Measurements from ENCODE around the gene UGT1A5. TPM values are rescaled to one million over a fixed set of nuclear protein-coding genes. Genes with fewer than 3 reads are reported as not detected.

UGT1A5 gene
- total and polyA plus RNA-seq, 2 experiments from 2014 or later: not detected

DNA sequence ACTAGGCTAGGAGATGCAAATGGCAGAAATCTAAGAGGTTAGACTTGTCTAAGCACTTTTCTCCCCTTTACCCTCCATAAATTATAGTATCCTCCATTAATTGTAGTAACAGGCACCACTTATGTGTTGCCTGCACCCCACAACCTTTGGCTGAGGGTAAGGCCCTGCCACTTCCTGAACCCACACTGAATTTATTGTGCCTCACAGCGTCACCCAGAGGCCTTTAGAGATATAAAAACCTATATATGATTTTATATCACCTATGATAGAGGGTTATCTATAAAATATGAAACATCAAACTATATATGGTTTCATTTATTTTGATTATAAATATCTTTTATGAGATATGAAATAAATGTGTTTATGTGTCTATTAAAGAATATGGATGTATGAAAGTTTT, 38.4 kb upstream of the UGT1A5 start:
- no peaks in the 10 kb centered on the region for H3K27me3 Mint-ChIP-seq (ENCODE audit: insufficient read depth, low read depth, poor library complexity)
- no peak overlapping the region for H3K4me3 Mint-ChIP-seq
- Histone ChIP-seq H3K4me2 (no peak overlapping the region), H3K4me3 (no peak overlapping the region), H3K27me3 (ENCODE audit: insufficient read depth) (no peaks in the 10 kb centered on the region), H3K36me3 (ENCODE audit: insufficient read depth) (no peaks in the 10 kb centered on the region), H3K27ac (ENCODE audit: low read depth) (no peak overlapping the region), H4K20me1 (replicated peaks; ENCODE audit: insufficient read depth) (no peaks in the 10 kb centered on the region), H2AFZ (no peak overlapping the region), H3K4me1 (ENCODE audit: insufficient read depth) (no peaks in the 10 kb centered on the region; the same call in 1 of the 2 replicates), H3K9me2 (ENCODE audit: insufficient read depth) (no peaks in the 10 kb centered on the region), H3K79me2 (replicated peaks; ENCODE audit: insufficient read depth) (no peaks in the 10 kb centered on the region), H3F3A (replicated peaks; ENCODE audit: low read depth) (no peaks in the 10 kb centered on the region)
- no peak overlapping the region for H3K27ac Mint-ChIP-seq
- ATAC-seq (no peak), DNase-seq (ENCODE audit: low spot score) (no peak)
- no peak for TF ChIP-seq ZNF114 (CRISPR knock-in tag; IDR thresholded peaks at IDR 0.05)
- TF ChIP-seq, protein P1, sequence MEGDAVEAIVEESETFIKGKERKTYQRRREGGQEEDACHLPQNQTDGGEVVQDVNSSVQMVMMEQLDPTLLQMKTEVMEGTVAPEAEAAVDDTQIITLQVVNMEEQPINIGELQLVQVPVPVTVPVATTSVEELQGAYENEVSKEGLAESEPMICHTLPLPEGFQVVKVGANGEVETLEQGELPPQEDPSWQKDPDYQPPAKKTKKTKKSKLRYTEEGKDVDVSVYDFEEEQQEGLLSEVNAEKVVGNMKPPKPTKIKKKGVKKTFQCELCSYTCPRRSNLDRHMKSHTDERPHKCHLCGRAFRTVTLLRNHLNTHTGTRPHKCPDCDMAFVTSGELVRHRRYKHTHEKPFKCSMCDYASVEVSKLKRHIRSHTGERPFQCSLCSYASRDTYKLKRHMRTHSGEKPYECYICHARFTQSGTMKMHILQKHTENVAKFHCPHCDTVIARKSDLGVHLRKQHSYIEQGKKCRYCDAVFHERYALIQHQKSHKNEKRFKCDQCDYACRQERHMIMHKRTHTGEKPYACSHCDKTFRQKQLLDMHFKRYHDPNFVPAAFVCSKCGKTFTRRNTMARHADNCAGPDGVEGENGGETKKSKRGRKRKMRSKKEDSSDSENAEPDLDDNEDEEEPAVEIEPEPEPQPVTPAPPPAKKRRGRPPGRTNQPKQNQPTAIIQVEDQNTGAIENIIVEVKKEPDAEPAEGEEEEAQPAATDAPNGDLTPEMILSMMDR (conservative IDR thresholded peaks at IDR 0.05; ENCODE audit: low read depth in 2 of 2): peak in 1 of 2 experiments; percentile 26; a peak in 2 of 4 replicates
- H3K4me1 Mint-ChIP-seq: peaks cover 6% of the 10 kb centered on the region; the same call in 2 of the 3 replicates
- H3K36me3 Mint-ChIP-seq (ENCODE audit: low read depth): no peaks in the 10 kb centered on the region
- H3K9me3 Mint-ChIP-seq: no peaks in the 10 kb centered on the region; the same call in 1 of the 3 replicates

DNA sequence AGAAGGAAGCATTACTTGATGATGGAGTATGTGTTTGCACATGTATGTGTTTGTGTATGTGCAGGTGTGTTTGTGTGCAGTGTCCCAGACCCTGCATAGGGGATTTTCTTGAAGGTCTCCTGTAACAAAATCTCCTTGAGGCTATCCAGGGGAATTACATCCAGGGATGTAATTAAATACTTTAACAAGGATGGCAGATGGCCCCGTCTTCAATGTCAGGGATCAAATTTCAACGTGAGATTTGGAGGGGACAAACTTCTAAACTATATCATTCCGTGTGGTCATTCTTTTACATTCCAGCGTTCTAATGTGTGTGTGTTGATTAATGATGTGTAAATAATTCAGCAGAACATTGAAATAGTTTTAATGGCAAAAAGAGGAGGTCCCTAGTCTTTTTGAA, 37.7 kb upstream of the UGT1A5 start:
- Mint-ChIP-seq H3K36me3 (ENCODE audit: low read depth) (no peaks in the 10 kb centered on the region), H3K9me3 (no peaks in the 10 kb centered on the region; the same call in 2 of the 3 replicates), H3K27me3 (ENCODE audit: insufficient read depth, low read depth, poor library complexity) (no peaks in the 10 kb centered on the region), H3K27ac (no peak overlapping the region), H3K4me1 (peaks cover 6% of the 10 kb centered on the region; the same call in 2 of the 3 replicates), H3K4me3 (no peak overlapping the region)
- Histone ChIP-seq H3K36me3 (ENCODE audit: insufficient read depth) (no peaks in the 10 kb centered on the region), H3K9me2 (ENCODE audit: insufficient read depth) (no peaks in the 10 kb centered on the region), H4K20me1 (replicated peaks; ENCODE audit: insufficient read depth) (no peaks in the 10 kb centered on the region), H3K4me3 (no peak overlapping the region), H3F3A (replicated peaks; ENCODE audit: low read depth) (no peaks in the 10 kb centered on the region), H3K27ac (ENCODE audit: low read depth) (no peak overlapping the region), H3K4me2 (no peak overlapping the region), H2AFZ (no peak overlapping the region), H3K27me3 (ENCODE audit: insufficient read depth) (no peaks in the 10 kb centered on the region), H3K4me1 (ENCODE audit: insufficient read depth) (no peaks in the 10 kb centered on the region; the same call in 1 of the 2 replicates), H3K79me2 (replicated peaks; ENCODE audit: insufficient read depth) (no peaks in the 10 kb centered on the region)
- TF ChIP-seq, protein P1 (conservative IDR thresholded peaks at IDR 0.05; ENCODE audit: low read depth in 2 of 2): peak in 1 of 2 experiments; percentile 36; a peak in 1 of 4 replicates
- TF ChIP-seq, protein P2, sequence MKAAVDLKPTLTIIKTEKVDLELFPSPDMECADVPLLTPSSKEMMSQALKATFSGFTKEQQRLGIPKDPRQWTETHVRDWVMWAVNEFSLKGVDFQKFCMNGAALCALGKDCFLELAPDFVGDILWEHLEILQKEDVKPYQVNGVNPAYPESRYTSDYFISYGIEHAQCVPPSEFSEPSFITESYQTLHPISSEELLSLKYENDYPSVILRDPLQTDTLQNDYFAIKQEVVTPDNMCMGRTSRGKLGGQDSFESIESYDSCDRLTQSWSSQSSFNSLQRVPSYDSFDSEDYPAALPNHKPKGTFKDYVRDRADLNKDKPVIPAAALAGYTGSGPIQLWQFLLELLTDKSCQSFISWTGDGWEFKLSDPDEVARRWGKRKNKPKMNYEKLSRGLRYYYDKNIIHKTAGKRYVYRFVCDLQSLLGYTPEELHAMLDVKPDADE (IDR thresholded peaks at IDR 0.05): no peak
- peak; percentile 52 for DNase-seq (ENCODE audit: low spot score)
- peak; percentile 65; the same call in 2 of the 3 replicates for ATAC-seq

DNA sequence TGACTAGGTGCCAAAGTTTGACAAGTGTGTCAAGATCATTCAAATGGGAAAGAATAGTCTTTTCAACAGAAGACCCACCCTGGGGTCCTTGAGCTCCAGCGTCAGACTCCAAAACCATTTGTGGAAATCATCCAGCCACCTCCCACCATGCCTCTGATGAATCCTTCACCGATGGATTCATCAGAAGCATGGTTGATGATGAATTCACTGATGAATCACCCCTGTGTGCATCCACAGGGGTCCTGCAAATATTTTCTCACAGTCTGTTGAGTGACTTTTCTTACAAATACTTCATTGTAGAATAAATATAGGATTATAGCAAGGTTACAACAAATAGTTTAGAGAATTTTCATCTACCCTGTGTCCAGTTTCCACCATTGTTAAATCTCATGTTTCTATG, 36.7 kb upstream of the UGT1A5 start:
- DNase-seq (ENCODE audit: low spot score): no peak
- H3K36me3 ChIP-seq (ENCODE audit: insufficient read depth): no peaks in the 10 kb centered on the region
- no peak overlapping the region for H3K4me2 ChIP-seq
- no peaks in the 10 kb centered on the region for H3K36me3 Mint-ChIP-seq (ENCODE audit: low read depth)
- H3K4me3 Mint-ChIP-seq: no peak overlapping the region
- H3K9me3 Mint-ChIP-seq: no peaks in the 10 kb centered on the region; the same call in 2 of the 3 replicates
- H3K27me3 Mint-ChIP-seq (ENCODE audit: insufficient read depth, low read depth, poor library complexity): no peaks in the 10 kb centered on the region
- no peaks in the 10 kb centered on the region for H3K27me3 ChIP-seq (ENCODE audit: insufficient read depth)
- H3K9me2 ChIP-seq (ENCODE audit: insufficient read depth): no peaks in the 10 kb centered on the region
- peaks cover 6% of the 10 kb centered on the region; the same call in 2 of the 3 replicates for H3K4me1 Mint-ChIP-seq
- H3K79me2 ChIP-seq (replicated peaks; ENCODE audit: insufficient read depth): no peaks in the 10 kb centered on the region
- TF ChIP-seq POLR2AphosphoS5 (IDR thresholded peaks at IDR 0.05; ENCODE audit: low read depth) (no peak), EZH2phosphoT487 (IDR thresholded peaks at IDR 0.05; ENCODE audit: unreplicated experiment) (no peak)
- H2AFZ ChIP-seq: no peak overlapping the region
- no peak overlapping the region for H3K27ac Mint-ChIP-seq
- no peak for ATAC-seq
- H4K20me1 ChIP-seq (replicated peaks; ENCODE audit: insufficient read depth): no peaks in the 10 kb centered on the region
- no peak overlapping the region for H3K27ac ChIP-seq (ENCODE audit: low read depth)
- no peak overlapping the region for H3K4me3 ChIP-seq
- no peaks in the 10 kb centered on the region; the same call in 1 of the 2 replicates for H3K4me1 ChIP-seq (ENCODE audit: insufficient read depth)
- no peaks in the 10 kb centered on the region for H3F3A ChIP-seq (replicated peaks; ENCODE audit: low read depth)

Data from GM23338 (cell line).